Aorta (tissue), 5 donors: ENCODE results near the gene VOPP1. TPM values are rescaled to one million over a fixed set of nuclear protein-coding genes. Genes with fewer than 3 reads are reported as not detected.

ENCODE experiments used
- ATAC-seq: fragments of 200-7000 bp; cut with Tn5 transposase; one replicate; pipeline ENCODE4 v1.9.1; 2022; ENCODE audit warnings: moderate library complexity; ENCODE audit not compliant: low FRiP score
- DNase-seq, 2 donors: peaks; one replicate each; pipeline ENCODE4 v3.0.0-alpha.2; 2020
- H3K27ac ChIP-seq, 2 donors: one replicate each; pipeline ENCODE4 v1.5.1; 2013; ENCODE audit warnings: low read length in 2 of 2, mild to moderate bottlenecking in 2 of 2, moderate library complexity in 2 of 2, control low read depth in 1 of 2, inconsistent platforms in 1 of 2, low read depth in 1 of 2
- H3K27me3 ChIP-seq, 2 donors: one replicate each; pipeline ENCODE4 v1.6.1; 2013; ENCODE audit warnings: control low read depth in 1 of 2, low read length in 1 of 2, mild to moderate bottlenecking in 1 of 2, moderate library complexity in 1 of 2; ENCODE audit not compliant: insufficient read depth in 2 of 2, control insufficient read depth in 1 of 2
- H3K36me3 ChIP-seq, 2 donors: one replicate each; pipeline ENCODE4 v1.6.1; 2013; ENCODE audit warnings: control low read depth in 1 of 2, low read length in 1 of 2, mild to moderate bottlenecking in 1 of 2; ENCODE audit not compliant: insufficient read depth in 2 of 2, control insufficient read depth in 1 of 2
- H3K4me1 ChIP-seq, 2 donors: one replicate each; pipeline ENCODE4 v1.6.1; 2013; ENCODE audit warnings: low read length in 2 of 2, control low read depth in 1 of 2, mild to moderate bottlenecking in 1 of 2, moderate library complexity in 1 of 2; ENCODE audit not compliant: insufficient read depth in 2 of 2, control insufficient read depth in 1 of 2
- H3K4me3 ChIP-seq, 2 donors: one replicate each; pipeline ENCODE4 v1.5.1; 2013; ENCODE audit warnings: low read length in 2 of 2, control low read depth in 1 of 2, mild to moderate bottlenecking in 1 of 2
- H3K9me3 ChIP-seq: one replicate; pipeline ENCODE4 v1.6.1; 2013; ENCODE audit warnings: mild to moderate bottlenecking, low read length; ENCODE audit not compliant: control insufficient read depth
- WGBS, 2 donors: extraction: QIAGEN DNeasy Blood & Tissue Kit; methylation state at CpG; one replicate each; pipeline ENCODE4 v1.1.7; 2013; 5-methylcytosine and 5-hydroxymethylcytosine counted together
- intact Hi-C, 2 donors: fragments of 100-400 bp; cut with DNase I; formaldehyde crosslinking; loops; one replicate each; pipeline versions ENCODE4 v1.14.2 to v1.15.0; 2022
- polyA plus RNA-seq, 2 donors: library from polyadenylated mRNA; stranded (reverse); fragments of 200-250 nt; gene quantifications; one replicate each; pipeline ENCODE4 v1.2.3, GENCODE V29; 2013
- total RNA-seq, 2 donors: library from RNA; stranded (reverse); fragmentation: NEBNext Ultra II Directional; extraction: Animal tissue kit (Norgen Biotek cat#: 25700); gene quantifications; one replicate each; pipeline ENCODE4 v1.2.1, GENCODE V29; 2021
- donor health status: healthy with polysubstance abuse.
- donor health status: Bipolar disorder and iron deficiency.
- donor health status: DM: no; HTN: no; CAD: no.
- donor health status: DM: no; HTN: no; CAD: no.
- donor health status: DM: yes; HTN: yes; CAD: no.

The VOPP1 gene
- total and polyA plus RNA-seq, 4 donors = 36.3 to 82.9 (median 68.5) TPM

- no peak for ATAC-seq
- DNase-seq = no peak
- no peaks in the 10 kb centered on the region for H3K9me3 ChIP-seq
- intact Hi-C loops = no loop called here
- whole genome bisulfite sequencing, 2 donors = 71 to 79% methylated on average over 1 of the region's 1 CpG
- H3K4me1 ChIP-seq = no peaks in the 10 kb centered on the region
- H3K36me3 ChIP-seq = peaks cover 0 to 1% of the 10 kb centered on the region in 2 donors
- no peaks in the 10 kb centered on the region for H3K27me3 ChIP-seq
- H3K27ac ChIP-seq = no peak overlapping the region
- H3K4me3 ChIP-seq = no peak overlapping the region
Measured at GRCh38 chr7:55509322-55509721, 63.0 kb downstream of the VOPP1 start.

GRCh38 chr7:55508221-55509011, 63.9 kb downstream of the VOPP1 start:
- Histone ChIP-seq H3K4me1 (no peaks in the 10 kb centered on the region), H3K27me3 (no peaks in the 10 kb centered on the region), H3K9me3 (no peaks in the 10 kb centered on the region), H3K27ac (no peak overlapping the region), H3K36me3 (peaks cover 0 to 1% of the 10 kb centered on the region in 2 donors), H3K4me3 (no peak overlapping the region)
- DNase-seq (no peak), ATAC-seq (no peak)
- 95 to 96% methylated on average over 5 of the region's 5 CpGs for WGBS, 2 donors
- intact Hi-C loops = no loop called here

GRCh38 chr7:55507743-55508142, 64.6 kb downstream of the VOPP1 start:
- no peaks in the 10 kb centered on the region for H3K27me3 ChIP-seq

GRCh38 chr7:55504967-55505658, 67.2 kb downstream of the VOPP1 start:
- ATAC-seq (no peak), DNase-seq (no peak)
- Histone ChIP-seq H3K4me1 (no peaks in the 10 kb centered on the region), H3K27me3 (no peaks in the 10 kb centered on the region), H3K27ac (no peak overlapping the region), H3K9me3 (no peaks in the 10 kb centered on the region), H3K36me3 (no peaks in the 10 kb centered on the region), H3K4me3 (no peak overlapping the region)
- intact Hi-C loops = no loop called here
- WGBS, 2 donors = 88 to 89% methylated on average over 10 of the region's 10 CpGs

More at GRCh38 chr7:55507743-55508142, 64.6 kb downstream of the VOPP1 start:
- no peak for DNase-seq
- Histone ChIP-seq H3K4me3 (no peak overlapping the region), H3K27ac (no peak overlapping the region), H3K36me3 (peaks cover 0 to 1% of the 10 kb centered on the region in 2 donors), H3K9me3 (no peaks in the 10 kb centered on the region), H3K4me1 (no peaks in the 10 kb centered on the region)
- intact Hi-C loops = no loop called here
- no peak for ATAC-seq
- WGBS, 2 donors = 90 to 93% methylated on average over 5 of the region's 5 CpGs

GRCh38 chr7:55504093-55504859, 68.0 kb downstream of the VOPP1 start:
- Histone ChIP-seq H3K27ac (no peak overlapping the region), H3K36me3 (no peaks in the 10 kb centered on the region), H3K27me3 (no peaks in the 10 kb centered on the region), H3K4me1 (no peaks in the 10 kb centered on the region), H3K9me3 (no peaks in the 10 kb centered on the region), H3K4me3 (no peak overlapping the region)
- WGBS, 2 donors = 55 to 59% methylated on average over 6 of the region's 6 CpGs
- intact Hi-C loops = no loop called here
- DNase-seq (no peak), ATAC-seq (no peak)

GRCh38 chr7:55502858-55503440, 69.4 kb downstream of the VOPP1 start:
- Histone ChIP-seq H3K27ac (no peak overlapping the region), H3K9me3 (no peaks in the 10 kb centered on the region), H3K4me1 (no peaks in the 10 kb centered on the region), H3K4me3 (no peak overlapping the region), H3K36me3 (no peaks in the 10 kb centered on the region), H3K27me3 (no peaks in the 10 kb centered on the region)
- WGBS, 2 donors = 85 to 87% methylated on average over 8 of the region's 8 CpGs
- intact Hi-C loops = no loop called here
- ATAC-seq (no peak), DNase-seq (no peak)

GRCh38 chr7:55502124-55502857, 70.0 kb downstream of the VOPP1 start:
- DNase-seq (no peak), ATAC-seq (no peak)
- Histone ChIP-seq H3K36me3 (no peaks in the 10 kb centered on the region), H3K4me3 (no peak overlapping the region), H3K27me3 (no peaks in the 10 kb centered on the region), H3K4me1 (no peaks in the 10 kb centered on the region), H3K9me3 (no peaks in the 10 kb centered on the region), H3K27ac (no peak overlapping the region)
- intact Hi-C loops = no loop called here
- WGBS, 2 donors = 76 to 81% methylated on average over 13 of the region's 13 CpGs

GRCh38 chr7:55501611-55502010, 70.7 kb downstream of the VOPP1 start:
- Histone ChIP-seq H3K36me3 (peaks cover 0 to 2% of the 10 kb centered on the region in 2 donors), H3K9me3 (no peaks in the 10 kb centered on the region), H3K27me3 (no peaks in the 10 kb centered on the region), H3K27ac (no peak overlapping the region), H3K4me1 (no peaks in the 10 kb centered on the region), H3K4me3 (no peak overlapping the region)
- intact Hi-C loops = no loop called here
- no peak for ATAC-seq
- 60 to 67% methylated on average over 3 of the region's 3 CpGs for WGBS, 2 donors
- no peak for DNase-seq
